ENCODE measurements around the gene KAZN.

Gene KAZN

GRCh38 chr1:14615549-14616218 is 17.2 kb downstream of the KAZN start:
- no peak for DNase-seq

GRCh38 chr1:14616632-14617396 is 18.3 kb downstream of the KAZN start:
- no peak for DNase-seq

GRCh38 chr1:14617791-14618190 is 19.3 kb downstream of the KAZN start:
- no peak for DNase-seq

GRCh38 chr1:14620941-14621340 is 22.5 kb downstream of the KAZN start:
- no peak for DNase-seq

GRCh38 chr1:14623090-14623489 is 24.6 kb downstream of the KAZN start:
- no peak for DNase-seq

GRCh38 chr1:14624941-14625340 is 26.5 kb downstream of the KAZN start:
- DNase-seq = no peak

- peak; percentile 45 for DNase-seq
These were observed 27.1 kb downstream of the KAZN start for GRCh38 chr1:14625572-14625971.

GRCh38 chr1:14625996-14626395 is 27.5 kb downstream of the KAZN start:
- no peak for DNase-seq

- no peak for DNase-seq
These were observed 28.6 kb downstream of the KAZN start for GRCh38 chr1:14626869-14627607.

- no peak for DNase-seq
These were observed 29.4 kb downstream of the KAZN start for GRCh38 chr1:14627608-14628489.

GRCh38 chr1:14629363-14630014 is 31.0 kb downstream of the KAZN start:
- DNase-seq = no peak

- no peak for DNase-seq
These were observed 32.5 kb downstream of the KAZN start for GRCh38 chr1:14630986-14631385.

- DNase-seq = no peak
These were observed 32.9 kb downstream of the KAZN start for GRCh38 chr1:14631421-14631820.

- no peak for DNase-seq
These were observed 36.0 kb downstream of the KAZN start for GRCh38 chr1:14634486-14634885.

GRCh38 chr1:14635421-14635820 is 36.9 kb downstream of the KAZN start:
- no peak for DNase-seq

- no peak for DNase-seq
These were observed 38.6 kb downstream of the KAZN start for GRCh38 chr1:14636897-14637632.

- DNase-seq = no peak
These were observed 41.0 kb downstream of the KAZN start for GRCh38 chr1:14639291-14640050.

- DNase-seq = no peak
These were observed 44.2 kb downstream of the KAZN start for GRCh38 chr1:14642712-14643111.

GRCh38 chr1:14646973-14647372 is 48.5 kb downstream of the KAZN start:
- DNase-seq = no peak

GRCh38 chr1:14647777-14648176 is 49.3 kb downstream of the KAZN start:
- no peak for DNase-seq

GRCh38 chr1:14648391-14648790 is 49.9 kb downstream of the KAZN start:
- no peak for DNase-seq

Measured in NCI-H1105 (cell line).